ENCODE data around the gene TRAF4. TPM values are rescaled to one million over a fixed set of nuclear protein-coding genes. Genes with fewer than 3 reads are reported as not detected.

Gene TRAF4
- total and polyA plus RNA-seq, 9 of the 15 experiments (the other 6 are each of a cell fraction or from before 2014, with no cell fraction given): 2.4 to 147 (median 72.4) TPM

DNA sequence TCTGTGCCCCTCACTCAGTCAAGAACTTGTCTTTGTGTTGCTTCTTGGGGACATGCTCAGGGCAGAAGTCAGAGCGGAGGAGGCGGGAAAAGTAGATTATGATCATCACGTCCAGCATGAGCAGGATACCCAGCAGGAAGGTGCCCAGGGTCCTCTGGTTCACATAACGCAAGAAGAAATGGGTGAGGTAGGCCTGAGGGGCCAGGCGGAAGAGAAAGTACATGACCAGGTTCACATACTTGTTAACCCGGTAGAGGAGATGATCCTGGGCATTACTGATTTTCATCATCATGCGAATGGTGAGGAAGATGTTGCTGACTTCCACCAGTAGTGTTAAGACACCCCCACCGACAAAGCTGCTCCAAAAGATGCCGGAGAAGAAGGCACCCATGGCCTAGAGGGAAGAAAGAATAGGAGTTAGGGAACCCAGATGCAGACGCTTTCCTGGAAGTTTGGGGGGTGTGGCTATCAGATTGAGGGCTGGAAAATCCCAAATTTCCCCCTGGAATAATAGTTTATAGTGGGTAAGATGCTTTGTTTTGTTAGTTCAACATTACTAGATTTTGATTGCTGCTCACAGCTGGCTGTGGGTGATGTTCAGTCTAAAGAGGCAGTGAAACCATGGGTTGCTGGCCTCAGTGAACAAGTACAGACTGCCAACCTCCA is 19.2 kb upstream of the TRAF4 start (continued):
- TF ChIP-seq, protein P1, sequence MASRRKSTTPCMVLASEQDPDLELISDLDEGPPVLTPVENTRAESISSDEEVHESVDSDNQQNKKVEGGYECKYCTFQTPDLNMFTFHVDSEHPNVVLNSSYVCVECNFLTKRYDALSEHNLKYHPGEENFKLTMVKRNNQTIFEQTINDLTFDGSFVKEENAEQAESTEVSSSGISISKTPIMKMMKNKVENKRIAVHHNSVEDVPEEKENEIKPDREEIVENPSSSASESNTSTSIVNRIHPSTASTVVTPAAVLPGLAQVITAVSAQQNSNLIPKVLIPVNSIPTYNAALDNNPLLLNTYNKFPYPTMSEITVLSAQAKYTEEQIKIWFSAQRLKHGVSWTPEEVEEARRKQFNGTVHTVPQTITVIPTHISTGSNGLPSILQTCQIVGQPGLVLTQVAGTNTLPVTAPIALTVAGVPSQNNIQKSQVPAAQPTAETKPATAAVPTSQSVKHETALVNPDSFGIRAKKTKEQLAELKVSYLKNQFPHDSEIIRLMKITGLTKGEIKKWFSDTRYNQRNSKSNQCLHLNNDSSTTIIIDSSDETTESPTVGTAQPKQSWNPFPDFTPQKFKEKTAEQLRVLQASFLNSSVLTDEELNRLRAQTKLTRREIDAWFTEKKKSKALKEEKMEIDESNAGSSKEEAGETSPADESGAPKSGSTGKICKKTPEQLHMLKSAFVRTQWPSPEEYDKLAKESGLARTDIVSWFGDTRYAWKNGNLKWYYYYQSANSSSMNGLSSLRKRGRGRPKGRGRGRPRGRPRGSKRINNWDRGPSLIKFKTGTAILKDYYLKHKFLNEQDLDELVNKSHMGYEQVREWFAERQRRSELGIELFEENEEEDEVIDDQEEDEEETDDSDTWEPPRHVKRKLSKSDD (conservative IDR thresholded peaks at IDR 0.05; ENCODE audit: low read length): no peak
- TF ChIP-seq SAFB2 (IDR thresholded peaks at IDR 0.05; ENCODE audit: borderline replicate concordance, low read depth, low read length, severe bottlenecking) (no peak), TBL1XR1 (IDR thresholded peaks at IDR 0.05; ENCODE audit: low read length in 2 of 2) (0 out of 4 replicates have a peak, but pooled peaks of 1 of the 2 experiments have one; percentile 26), HNRNPH1 (optimal IDR thresholded peaks at IDR 0.05; ENCODE audit: low read depth, low read length) (no peak), ZNF699 (CRISPR knock-in tag; IDR thresholded peaks at IDR 0.05; ENCODE audit: insufficient replicate concordance) (no peak), BCL6 (CRISPR knock-in tag; IDR thresholded peaks at IDR 0.05) (no peak), MEIS2 (IDR thresholded peaks at IDR 0.05; ENCODE audit: partially characterized antibody) (no peak), CBX8 (IDR thresholded peaks at IDR 0.05; ENCODE audit: borderline replicate concordance, extremely low read depth, low read depth, low read length, poor library complexity, severe bottlenecking) (no peak), ZNF436 (CRISPR knock-in tag; IDR thresholded peaks at IDR 0.05) (peak; percentile 56), ZSCAN29 (IDR thresholded peaks at IDR 0.05) (no peak), HMGN3 (IDR thresholded peaks at IDR 0.05; ENCODE audit: borderline replicate concordance, extremely low read depth, insufficient read length, low read depth, low read length) (peak; percentile 20), XRCC4 (IDR thresholded peaks at IDR 0.05; ENCODE audit: extremely low read depth, insufficient read depth, insufficient read length) (no peak), ZNF561 (CRISPR knock-in tag; conservative IDR thresholded peaks at IDR 0.05) (no peak)
- TF ChIP-seq, protein P2, sequence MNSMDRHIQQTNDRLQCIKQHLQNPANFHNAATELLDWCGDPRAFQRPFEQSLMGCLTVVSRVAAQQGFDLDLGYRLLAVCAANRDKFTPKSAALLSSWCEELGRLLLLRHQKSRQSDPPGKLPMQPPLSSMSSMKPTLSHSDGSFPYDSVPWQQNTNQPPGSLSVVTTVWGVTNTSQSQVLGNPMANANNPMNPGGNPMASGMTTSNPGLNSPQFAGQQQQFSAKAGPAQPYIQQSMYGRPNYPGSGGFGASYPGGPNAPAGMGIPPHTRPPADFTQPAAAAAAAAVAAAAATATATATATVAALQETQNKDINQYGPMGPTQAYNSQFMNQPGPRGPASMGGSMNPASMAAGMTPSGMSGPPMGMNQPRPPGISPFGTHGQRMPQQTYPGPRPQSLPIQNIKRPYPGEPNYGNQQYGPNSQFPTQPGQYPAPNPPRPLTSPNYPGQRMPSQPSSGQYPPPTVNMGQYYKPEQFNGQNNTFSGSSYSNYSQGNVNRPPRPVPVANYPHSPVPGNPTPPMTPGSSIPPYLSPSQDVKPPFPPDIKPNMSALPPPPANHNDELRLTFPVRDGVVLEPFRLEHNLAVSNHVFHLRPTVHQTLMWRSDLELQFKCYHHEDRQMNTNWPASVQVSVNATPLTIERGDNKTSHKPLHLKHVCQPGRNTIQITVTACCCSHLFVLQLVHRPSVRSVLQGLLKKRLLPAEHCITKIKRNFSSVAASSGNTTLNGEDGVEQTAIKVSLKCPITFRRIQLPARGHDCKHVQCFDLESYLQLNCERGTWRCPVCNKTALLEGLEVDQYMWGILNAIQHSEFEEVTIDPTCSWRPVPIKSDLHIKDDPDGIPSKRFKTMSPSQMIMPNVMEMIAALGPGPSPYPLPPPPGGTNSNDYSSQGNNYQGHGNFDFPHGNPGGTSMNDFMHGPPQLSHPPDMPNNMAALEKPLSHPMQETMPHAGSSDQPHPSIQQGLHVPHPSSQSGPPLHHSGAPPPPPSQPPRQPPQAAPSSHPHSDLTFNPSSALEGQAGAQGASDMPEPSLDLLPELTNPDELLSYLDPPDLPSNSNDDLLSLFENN (IDR thresholded peaks at IDR 0.05; ENCODE audit: low read depth in 2 of 2, low read length in 2 of 2): peak in 1 of 2 experiments; percentile 53; a peak in 1 of 4 replicates
- TF ChIP-seq, protein P3, sequence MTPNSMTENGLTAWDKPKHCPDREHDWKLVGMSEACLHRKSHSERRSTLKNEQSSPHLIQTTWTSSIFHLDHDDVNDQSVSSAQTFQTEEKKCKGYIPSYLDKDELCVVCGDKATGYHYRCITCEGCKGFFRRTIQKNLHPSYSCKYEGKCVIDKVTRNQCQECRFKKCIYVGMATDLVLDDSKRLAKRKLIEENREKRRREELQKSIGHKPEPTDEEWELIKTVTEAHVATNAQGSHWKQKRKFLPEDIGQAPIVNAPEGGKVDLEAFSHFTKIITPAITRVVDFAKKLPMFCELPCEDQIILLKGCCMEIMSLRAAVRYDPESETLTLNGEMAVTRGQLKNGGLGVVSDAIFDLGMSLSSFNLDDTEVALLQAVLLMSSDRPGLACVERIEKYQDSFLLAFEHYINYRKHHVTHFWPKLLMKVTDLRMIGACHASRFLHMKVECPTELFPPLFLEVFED (CRISPR knock-in tag; conservative IDR thresholded peaks at IDR 0.05): 0 out of 2 replicates have a peak, but pooled peaks have one; percentile 53
- TF ChIP-seq, protein P4, sequence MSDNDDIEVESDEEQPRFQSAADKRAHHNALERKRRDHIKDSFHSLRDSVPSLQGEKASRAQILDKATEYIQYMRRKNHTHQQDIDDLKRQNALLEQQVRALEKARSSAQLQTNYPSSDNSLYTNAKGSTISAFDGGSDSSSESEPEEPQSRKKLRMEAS (CRISPR knock-in tag; IDR thresholded peaks at IDR 0.05): no peak
- TF ChIP-seq, protein P5, sequence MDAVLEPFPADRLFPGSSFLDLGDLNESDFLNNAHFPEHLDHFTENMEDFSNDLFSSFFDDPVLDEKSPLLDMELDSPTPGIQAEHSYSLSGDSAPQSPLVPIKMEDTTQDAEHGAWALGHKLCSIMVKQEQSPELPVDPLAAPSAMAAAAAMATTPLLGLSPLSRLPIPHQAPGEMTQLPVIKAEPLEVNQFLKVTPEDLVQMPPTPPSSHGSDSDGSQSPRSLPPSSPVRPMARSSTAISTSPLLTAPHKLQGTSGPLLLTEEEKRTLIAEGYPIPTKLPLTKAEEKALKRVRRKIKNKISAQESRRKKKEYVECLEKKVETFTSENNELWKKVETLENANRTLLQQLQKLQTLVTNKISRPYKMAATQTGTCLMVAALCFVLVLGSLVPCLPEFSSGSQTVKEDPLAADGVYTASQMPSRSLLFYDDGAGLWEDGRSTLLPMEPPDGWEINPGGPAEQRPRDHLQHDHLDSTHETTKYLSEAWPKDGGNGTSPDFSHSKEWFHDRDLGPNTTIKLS (IDR thresholded peaks at IDR 0.05; ENCODE audit: borderline replicate concordance, low read depth): no peak

Data from K562 (cell line).